GM23248 (cell line): ENCODE data around the gene PHACTR3. TPM values are rescaled to one million over a fixed set of nuclear protein-coding genes. Genes with fewer than 3 reads are reported as not detected.

Source experiments
- DNase-seq: peaks from one replicate; pipeline ENCODE4 v3.0.0-alpha.2; 2015
- H2AFZ ChIP-seq: fragments of 200-600 bp; sonication (generic); 2 replicates; pipeline ENCODE4 v1.6.1; 2016; ENCODE audit warnings: antibody characterized with exemption
- H3F3A ChIP-seq: fragments of 200-600 bp; sonication (generic); 2 replicates; pipeline ENCODE4 v1.6.1; 2016; ENCODE audit warnings: mild to moderate bottlenecking, antibody characterized with exemption, mixed run types; ENCODE audit not compliant: insufficient read depth
- H3K27ac ChIP-seq: fragments of 200-600 bp; sonication (generic); 2 replicates; pipeline ENCODE4 v1.5.1; 2016; ENCODE audit warnings: mild to moderate bottlenecking
- H3K27me3 ChIP-seq: fragments of 200-600 bp; sonication (generic); replicated peaks from 2 replicates; pipeline ENCODE4 v1.6.1; 2016; ENCODE audit warnings: mild to moderate bottlenecking; ENCODE audit not compliant: insufficient read depth
- H3K36me3 ChIP-seq: fragments of 200-600 bp; sonication (generic); 2 replicates; pipeline ENCODE4 v1.6.1; 2016; ENCODE audit warnings: low read depth, mild to moderate bottlenecking
- H3K4me1 ChIP-seq: fragments of 200-600 bp; sonication (generic); 2 replicates; pipeline ENCODE4 v1.6.1; 2016; ENCODE audit warnings: mild to moderate bottlenecking; ENCODE audit not compliant: insufficient read depth
- H3K4me2 ChIP-seq: fragments of 200-600 bp; sonication (generic); one replicate; pipeline ENCODE4 v1.6.1; 2016; ENCODE audit warnings: mild to moderate bottlenecking; ENCODE audit not compliant: unreplicated experiment
- H3K4me3 ChIP-seq: fragments of 200-600 bp; sonication (generic); 2 replicates; pipeline ENCODE4 v1.5.1; 2016; ENCODE audit warnings: mild to moderate bottlenecking
- H3K79me2 ChIP-seq: fragments of 200-600 bp; sonication (generic); 2 replicates; pipeline ENCODE4 v1.6.1; 2016; ENCODE audit warnings: mild to moderate bottlenecking; ENCODE audit not compliant: insufficient read depth
- H3K9ac ChIP-seq: fragments of 200-600 bp; sonication (generic); 2 replicates; pipeline ENCODE4 v1.6.1; 2016; ENCODE audit warnings: mild to moderate bottlenecking
- H3K9me2 ChIP-seq: fragments of 200-600 bp; sonication (generic); 2 replicates; pipeline ENCODE4 v1.6.1; 2016; ENCODE audit warnings: mixed run types, mild to moderate bottlenecking, moderate library complexity; ENCODE audit not compliant: insufficient read depth
- H3K9me3 ChIP-seq: fragments of 200-600 bp; sonication (generic); one replicate; pipeline ENCODE4 v1.6.1; 2017; ENCODE audit warnings: low read depth
- H4K20me1 ChIP-seq: fragments of 200-600 bp; sonication (generic); 2 replicates; pipeline ENCODE4 v1.6.0; 2016; ENCODE audit not compliant: insufficient read depth
- EZH2 ChIP-seq: fragments of 200-600 bp; sonication (generic); IDR thresholded peaks from 2 replicates; pipeline ENCODE4 v1.6.1; 2018; ENCODE audit warnings: antibody characterized with exemption, mild to moderate bottlenecking; ENCODE audit not compliant: insufficient read depth, poor library complexity, severe bottlenecking
- EZH2phosphoT487 ChIP-seq: fragments of 200-600 bp; sonication (generic); IDR thresholded peaks from 2 replicates; pipeline ENCODE4 v1.6.1; 2018; ENCODE audit warnings: antibody characterized with exemption, moderate library complexity, mild to moderate bottlenecking, low read depth; ENCODE audit not compliant: insufficient read depth
- WGBS, 2 experiments: methylation state at CpG; one replicate each; pipeline ENCODE4 v1.1.6; 2015 to 2017; ENCODE audit warnings: low lambda C conversion rate in 2 of 2, low coverage in 1 of 2; ENCODE audit errors: missing lambda C conversion rate in 2 of 2; 5-methylcytosine and 5-hydroxymethylcytosine counted together
- in situ Hi-C: fragments of 300-500 bp; cut with MboI; formaldehyde crosslinking; loops from 2 replicates; pipeline ENCODE4 v1.15.0; 2020
- polyA plus RNA-seq: library from polyadenylated mRNA; unstranded; fragments of >200 nt; fragmentation: Nextera tagmentation; extraction: Ambion mirVana; gene quantifications from 2 replicates; pipeline ENCODE4 v1.2.1, GENCODE V29; 2016
- total RNA-seq: library from RNA; depleted of rRNA; stranded (reverse); fragments of >200 nt; shearing (Covaris generic); gene quantifications from 2 replicates; pipeline ENCODE4 v1.2.3, GENCODE V29; 2014

PHACTR3 gene
- total and polyA plus RNA-seq, 2 experiments from 2014 or later: not detected

GRCh38 chr20:59785669-59785959 lies 181.3 kb downstream of the PHACTR3 start:
- in situ Hi-C loops: no loop called here
- H3K9ac ChIP-seq: no peak overlapping the region
- no peaks in the 10 kb centered on the region for H4K20me1 ChIP-seq
- WGBS, 2 experiments: 15 to 20% methylated on average over 4 to 6 of the region's 6 CpGs
- no peaks in the 10 kb centered on the region for H3F3A ChIP-seq
- H3K4me2 ChIP-seq: no peak overlapping the region
- no peaks in the 10 kb centered on the region for H3K9me3 ChIP-seq
- no peak for DNase-seq
- H3K27me3 ChIP-seq: 0 out of 2 replicates have a peak, but pooled peaks cover 9% of the 10 kb centered on the region
- H3K27ac ChIP-seq: no peak overlapping the region
- TF ChIP-seq EZH2: no peak
- TF ChIP-seq EZH2phosphoT487: no peak
- no peaks in the 10 kb centered on the region for H3K4me1 ChIP-seq
- no peaks in the 10 kb centered on the region for H3K36me3 ChIP-seq
- H2AFZ ChIP-seq: no peak overlapping the region
- no peaks in the 10 kb centered on the region for H3K9me2 ChIP-seq
- H3K4me3 ChIP-seq: no peak overlapping the region
- no peaks in the 10 kb centered on the region for H3K79me2 ChIP-seq

- no peaks in the 10 kb centered on the region for H4K20me1 ChIP-seq
- H3K4me1 ChIP-seq: no peaks in the 10 kb centered on the region
- no peak overlapping the region for H3K4me3 ChIP-seq
- in situ Hi-C loops: no loop called here
- H3K36me3 ChIP-seq: no peaks in the 10 kb centered on the region
- no peak overlapping the region for H2AFZ ChIP-seq
- H3K9ac ChIP-seq: no peak overlapping the region
- no peak overlapping the region for H3K27ac ChIP-seq
- H3K9me2 ChIP-seq: no peaks in the 10 kb centered on the region
- no peak for DNase-seq
- H3F3A ChIP-seq: no peaks in the 10 kb centered on the region
- WGBS, 2 experiments: 56 to 64% methylated on average over 10 of the region's 10 CpGs
- TF ChIP-seq EZH2phosphoT487 (no peak), EZH2 (no peak)
- H3K79me2 ChIP-seq: no peaks in the 10 kb centered on the region
- H3K9me3 ChIP-seq: no peaks in the 10 kb centered on the region
- 0 out of 2 replicates have a peak, but pooled peaks cover 9% of the 10 kb centered on the region for H3K27me3 ChIP-seq
- H3K4me2 ChIP-seq: no peak overlapping the region
Observed at GRCh38 chr20:59785986-59786795, 181.9 kb downstream of the PHACTR3 start.

- 22 to 24% methylated on average over 10 of the region's 10 CpGs for WGBS, 2 experiments
- no peak overlapping the region for H2AFZ ChIP-seq
- H3K4me2 ChIP-seq: no peak overlapping the region
- no peak overlapping the region for H3K9ac ChIP-seq
- H3K9me3 ChIP-seq: no peaks in the 10 kb centered on the region
- H3K36me3 ChIP-seq: no peaks in the 10 kb centered on the region
- H4K20me1 ChIP-seq: no peaks in the 10 kb centered on the region
- in situ Hi-C loops: no loop called here
- no peak for DNase-seq
- 0 out of 2 replicates have a peak, but pooled peaks cover 9% of the 10 kb centered on the region for H3K27me3 ChIP-seq
- H3F3A ChIP-seq: no peaks in the 10 kb centered on the region
- H3K9me2 ChIP-seq: no peaks in the 10 kb centered on the region
- TF ChIP-seq EZH2: no peak
- TF ChIP-seq EZH2phosphoT487: no peak
- no peak overlapping the region for H3K27ac ChIP-seq
- H3K79me2 ChIP-seq: no peaks in the 10 kb centered on the region
- no peak overlapping the region for H3K4me3 ChIP-seq
- no peaks in the 10 kb centered on the region for H3K4me1 ChIP-seq
Observed at GRCh38 chr20:59786801-59787537, 182.6 kb downstream of the PHACTR3 start.

- Histone ChIP-seq H3K36me3 (no peaks in the 10 kb centered on the region), H2AFZ (no peak overlapping the region), H3K9me2 (no peaks in the 10 kb centered on the region), H3K27me3 (0 out of 2 replicates have a peak, but pooled peaks cover 9% of the 10 kb centered on the region), H3K79me2 (no peaks in the 10 kb centered on the region), H3K9me3 (no peaks in the 10 kb centered on the region), H3K4me1 (no peaks in the 10 kb centered on the region), H3F3A (no peaks in the 10 kb centered on the region), H3K4me2 (no peak overlapping the region), H3K9ac (no peak overlapping the region), H3K27ac (no peak overlapping the region), H3K4me3 (no peak overlapping the region), H4K20me1 (no peaks in the 10 kb centered on the region)
- 26 to 27% methylated on average over 2 of the region's 2 CpGs for WGBS, 2 experiments
- no peak for DNase-seq
- TF ChIP-seq EZH2phosphoT487 (no peak), EZH2 (no peak)
- in situ Hi-C loops: no loop called here
Observed at GRCh38 chr20:59787538-59787890, 183.2 kb downstream of the PHACTR3 start.
